ENCODE measurements around the gene VWA5B2.

The VWA5B2 gene

DNA sequence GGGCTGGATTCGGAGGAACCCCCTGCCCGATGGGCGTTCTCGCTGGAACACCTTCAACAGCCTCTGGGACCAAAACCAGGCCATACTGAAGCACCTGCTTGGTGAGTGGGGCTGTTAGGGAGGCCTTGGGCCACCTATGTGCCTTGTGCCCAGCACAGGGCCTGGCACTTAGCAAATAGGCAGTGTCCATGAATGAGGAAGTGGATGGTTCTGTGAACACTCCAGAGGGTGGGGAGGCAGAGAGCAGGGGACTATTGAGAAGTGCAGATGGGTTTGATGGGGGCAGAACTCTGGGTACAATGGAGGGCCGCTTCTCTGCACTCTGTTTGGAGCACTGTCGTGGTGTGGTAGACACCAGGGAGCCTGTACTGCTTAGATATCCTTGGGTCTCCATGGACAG, 48.0 kb downstream of the VWA5B2 start:
- Histone ChIP-seq H3K9me2 (ENCODE audit: low read depth, low read length) (no peaks in the 10 kb centered on the region), H3K9me3 (ENCODE audit: low read length) (no peaks in the 10 kb centered on the region), H3K27me3 (ENCODE audit: insufficient read depth, low read length) (peaks cover 8% of the 10 kb centered on the region; the same call in 1 of the 2 replicates), H4K20me1 (ENCODE audit: insufficient read depth, low read length) (no peaks in the 10 kb centered on the region), H3K36me3 (ENCODE audit: insufficient read depth, low read length) (no peaks in the 10 kb centered on the region), H3K4me2 (ENCODE audit: low read length) (no peak overlapping the region), H2AFZ (ENCODE audit: low read length) (no peak overlapping the region), H3K27ac (ENCODE audit: low read depth, low read length, poor library complexity, severe bottlenecking) (no peak overlapping the region), H3K9ac (ENCODE audit: low read length) (no peak overlapping the region), H3K4me3 (ENCODE audit: low read depth, low read length, poor library complexity, severe bottlenecking) (no peak overlapping the region), H3F3A (ENCODE audit: insufficient read depth, low read length) (no peaks in the 10 kb centered on the region), H3K79me2 (ENCODE audit: insufficient read depth, low read length) (no peaks in the 10 kb centered on the region), H3K4me1 (ENCODE audit: insufficient read depth, low read length, severe bottlenecking) (no peaks in the 10 kb centered on the region)
- no peak for TF ChIP-seq EZH2 (IDR thresholded peaks at IDR 0.05; ENCODE audit: borderline replicate concordance, low read length)

DNA sequence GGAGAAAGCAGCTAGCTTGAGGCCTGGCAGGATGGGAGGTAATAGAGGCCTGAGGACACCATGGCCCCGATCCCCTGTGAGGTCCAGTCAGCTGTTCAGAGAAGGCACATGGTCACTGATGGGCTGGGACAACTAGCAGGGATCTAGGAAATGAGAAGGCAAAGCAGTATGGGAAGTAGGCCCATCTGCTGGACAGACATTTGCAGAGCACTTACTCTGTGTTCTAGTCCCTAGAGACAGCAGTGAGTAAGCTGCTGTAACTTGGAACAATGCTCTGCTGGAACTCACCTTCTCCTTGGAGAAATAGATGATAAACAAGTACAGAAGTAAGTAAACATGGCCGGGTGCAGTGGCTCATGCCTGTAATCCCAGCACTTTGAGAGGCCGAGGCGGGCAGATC, 53.6 kb downstream of the VWA5B2 start:
- H3K27ac ChIP-seq (ENCODE audit: low read depth, low read length, poor library complexity, severe bottlenecking): no peak overlapping the region
- H4K20me1 ChIP-seq (ENCODE audit: insufficient read depth, low read length): no peaks in the 10 kb centered on the region
- no peaks in the 10 kb centered on the region for H3K4me1 ChIP-seq (ENCODE audit: insufficient read depth, low read length, severe bottlenecking)
- TF ChIP-seq, protein P1, sequence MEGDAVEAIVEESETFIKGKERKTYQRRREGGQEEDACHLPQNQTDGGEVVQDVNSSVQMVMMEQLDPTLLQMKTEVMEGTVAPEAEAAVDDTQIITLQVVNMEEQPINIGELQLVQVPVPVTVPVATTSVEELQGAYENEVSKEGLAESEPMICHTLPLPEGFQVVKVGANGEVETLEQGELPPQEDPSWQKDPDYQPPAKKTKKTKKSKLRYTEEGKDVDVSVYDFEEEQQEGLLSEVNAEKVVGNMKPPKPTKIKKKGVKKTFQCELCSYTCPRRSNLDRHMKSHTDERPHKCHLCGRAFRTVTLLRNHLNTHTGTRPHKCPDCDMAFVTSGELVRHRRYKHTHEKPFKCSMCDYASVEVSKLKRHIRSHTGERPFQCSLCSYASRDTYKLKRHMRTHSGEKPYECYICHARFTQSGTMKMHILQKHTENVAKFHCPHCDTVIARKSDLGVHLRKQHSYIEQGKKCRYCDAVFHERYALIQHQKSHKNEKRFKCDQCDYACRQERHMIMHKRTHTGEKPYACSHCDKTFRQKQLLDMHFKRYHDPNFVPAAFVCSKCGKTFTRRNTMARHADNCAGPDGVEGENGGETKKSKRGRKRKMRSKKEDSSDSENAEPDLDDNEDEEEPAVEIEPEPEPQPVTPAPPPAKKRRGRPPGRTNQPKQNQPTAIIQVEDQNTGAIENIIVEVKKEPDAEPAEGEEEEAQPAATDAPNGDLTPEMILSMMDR (IDR thresholded peaks at IDR 0.05; ENCODE audit: low read length): no peak
- no peaks in the 10 kb centered on the region for H3K79me2 ChIP-seq (ENCODE audit: insufficient read depth, low read length)
- no peaks in the 10 kb centered on the region for H3K9me2 ChIP-seq (ENCODE audit: low read depth, low read length)
- H3K4me3 ChIP-seq (ENCODE audit: low read depth, low read length, poor library complexity, severe bottlenecking): no peak overlapping the region
- H3K4me2 ChIP-seq (ENCODE audit: low read length): no peak overlapping the region
- H3K27me3 ChIP-seq (ENCODE audit: insufficient read depth, low read length): peaks cover 7% of the 10 kb centered on the region; the same call in 1 of the 2 replicates
- H3K9me3 ChIP-seq (ENCODE audit: low read length): no peaks in the 10 kb centered on the region
- no peaks in the 10 kb centered on the region; the same call in 1 of the 2 replicates for H3K36me3 ChIP-seq (ENCODE audit: insufficient read depth, low read length)
- no peak overlapping the region for H2AFZ ChIP-seq (ENCODE audit: low read length)
- no peak overlapping the region for H3K9ac ChIP-seq (ENCODE audit: low read length)
- no peaks in the 10 kb centered on the region for H3F3A ChIP-seq (ENCODE audit: insufficient read depth, low read length)

DNA sequence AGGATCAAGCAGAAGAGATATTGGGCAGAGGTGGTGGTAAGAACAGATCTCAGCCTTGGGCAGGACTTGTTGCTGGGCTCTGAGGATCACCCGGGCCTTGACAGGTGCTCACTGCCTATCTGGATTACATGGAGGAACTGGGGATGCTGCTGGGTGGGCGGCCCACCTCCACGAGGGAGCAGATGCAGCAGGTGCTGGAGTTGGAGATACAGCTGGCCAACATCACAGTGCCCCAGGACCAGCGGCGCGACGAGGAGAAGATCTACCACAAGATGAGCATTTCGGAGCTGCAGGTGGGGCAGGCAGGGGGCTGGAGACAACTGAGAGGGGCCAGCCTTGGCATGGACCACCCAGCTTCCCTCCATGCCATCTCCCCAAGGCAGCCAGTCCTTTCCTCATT, 54.3 kb downstream of the VWA5B2 start:
- H2AFZ ChIP-seq (ENCODE audit: low read length): no peak overlapping the region
- H3K4me2 ChIP-seq (ENCODE audit: low read length): no peak overlapping the region
- H3K4me1 ChIP-seq (ENCODE audit: insufficient read depth, low read length, severe bottlenecking): no peaks in the 10 kb centered on the region
- TF ChIP-seq EZH2 (IDR thresholded peaks at IDR 0.05; ENCODE audit: borderline replicate concordance, low read length): no peak
- TF ChIP-seq, protein P1 (IDR thresholded peaks at IDR 0.05; ENCODE audit: low read length): no peak
- no peaks in the 10 kb centered on the region for H3K9me3 ChIP-seq (ENCODE audit: low read length)
- peaks cover 7% of the 10 kb centered on the region; the same call in 1 of the 2 replicates for H3K27me3 ChIP-seq (ENCODE audit: insufficient read depth, low read length)
- H3F3A ChIP-seq (ENCODE audit: insufficient read depth, low read length): no peaks in the 10 kb centered on the region
- no peaks in the 10 kb centered on the region for H3K9me2 ChIP-seq (ENCODE audit: low read depth, low read length)
- no peak overlapping the region for H3K27ac ChIP-seq (ENCODE audit: low read depth, low read length, poor library complexity, severe bottlenecking)
- no peaks in the 10 kb centered on the region for H3K79me2 ChIP-seq (ENCODE audit: insufficient read depth, low read length)
- H3K36me3 ChIP-seq (ENCODE audit: insufficient read depth, low read length): no peaks in the 10 kb centered on the region; the same call in 1 of the 2 replicates
- no peak overlapping the region for H3K9ac ChIP-seq (ENCODE audit: low read length)
- H4K20me1 ChIP-seq (ENCODE audit: insufficient read depth, low read length): no peaks in the 10 kb centered on the region
- H3K4me3 ChIP-seq (ENCODE audit: low read depth, low read length, poor library complexity, severe bottlenecking): no peak overlapping the region

DNA sequence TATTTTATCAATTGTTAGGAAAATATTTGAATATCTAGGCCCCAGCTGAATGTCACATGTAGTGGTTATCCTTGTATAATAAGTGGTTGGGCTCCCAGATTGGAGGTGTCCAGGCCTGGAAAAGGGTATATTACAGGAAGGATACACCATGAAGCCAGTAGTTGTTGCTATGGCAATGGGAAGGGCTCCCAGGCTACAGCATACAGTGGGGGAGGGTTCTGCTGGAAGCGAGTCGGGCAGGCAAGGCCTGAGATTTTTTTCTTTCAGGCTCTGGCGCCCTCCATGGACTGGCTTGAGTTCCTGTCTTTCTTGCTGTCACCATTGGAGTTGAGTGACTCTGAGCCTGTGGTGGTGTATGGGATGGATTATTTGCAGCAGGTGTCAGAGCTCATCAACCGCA, 55.3 kb downstream of the VWA5B2 start:
- H2AFZ ChIP-seq (ENCODE audit: low read length): no peak overlapping the region

More for the DNA sequence above, 55.3 kb downstream of the VWA5B2 start:
- Histone ChIP-seq H3K9me2 (ENCODE audit: low read depth, low read length) (no peaks in the 10 kb centered on the region), H3K27ac (ENCODE audit: low read depth, low read length, poor library complexity, severe bottlenecking) (no peak overlapping the region), H3F3A (ENCODE audit: insufficient read depth, low read length) (no peaks in the 10 kb centered on the region), H4K20me1 (ENCODE audit: insufficient read depth, low read length) (no peaks in the 10 kb centered on the region), H3K4me3 (ENCODE audit: low read depth, low read length, poor library complexity, severe bottlenecking) (no peak overlapping the region), H3K9me3 (ENCODE audit: low read length) (no peaks in the 10 kb centered on the region), H3K36me3 (ENCODE audit: insufficient read depth, low read length) (no peaks in the 10 kb centered on the region; the same call in 1 of the 2 replicates), H3K9ac (ENCODE audit: low read length) (no peak overlapping the region), H3K27me3 (ENCODE audit: insufficient read depth, low read length) (peaks cover 7% of the 10 kb centered on the region; the same call in 1 of the 2 replicates), H3K4me1 (ENCODE audit: insufficient read depth, low read length, severe bottlenecking) (no peaks in the 10 kb centered on the region), H3K79me2 (ENCODE audit: insufficient read depth, low read length) (no peaks in the 10 kb centered on the region), H3K4me2 (ENCODE audit: low read length) (no peak overlapping the region)
- no peak for TF ChIP-seq EZH2 (IDR thresholded peaks at IDR 0.05; ENCODE audit: borderline replicate concordance, low read length)
- TF ChIP-seq, protein P1 (IDR thresholded peaks at IDR 0.05; ENCODE audit: low read length): peak; percentile 62
